ENCODE results near the gene TMC6. TPM values are rescaled to one million over a fixed set of nuclear protein-coding genes. Genes with fewer than 3 reads are reported as not detected.

TMC6 gene
- total RNA-seq, 1 donor from 2014 or later, result 64.8 TPM

- Histone ChIP-seq H3K4me3 (peak overlapping the region; percentile 80 to 88), H3K4me1 (peaks cover 49% of the 10 kb centered on the region), H3K27me3 (no peaks in the 10 kb centered on the region), H3K9me3 (no peaks in the 10 kb centered on the region), H3K27ac (peak overlapping the region; percentile 88), H3K36me3 (no peaks in the 10 kb centered on the region)
- no peak for DNase-seq (ENCODE audit: extremely low spot score in 2 of 2)
- TF ChIP-seq CTCF (IDR thresholded peaks at IDR 0.05), result no peak
- no peak for TF ChIP-seq POLR2A (IDR thresholded peaks at IDR 0.05)
- TF ChIP-seq POLR2AphosphoS5 (IDR thresholded peaks at IDR 0.05; ENCODE audit: insufficient read depth in 1 of 2, low read depth in 1 of 2), result no peak
- intact Hi-C loops (cut with DNase I), result no loop called here
Measured at GRCh38 chr17:78168903-78169793, 40.6 kb upstream of the TMC6 start.

DNA sequence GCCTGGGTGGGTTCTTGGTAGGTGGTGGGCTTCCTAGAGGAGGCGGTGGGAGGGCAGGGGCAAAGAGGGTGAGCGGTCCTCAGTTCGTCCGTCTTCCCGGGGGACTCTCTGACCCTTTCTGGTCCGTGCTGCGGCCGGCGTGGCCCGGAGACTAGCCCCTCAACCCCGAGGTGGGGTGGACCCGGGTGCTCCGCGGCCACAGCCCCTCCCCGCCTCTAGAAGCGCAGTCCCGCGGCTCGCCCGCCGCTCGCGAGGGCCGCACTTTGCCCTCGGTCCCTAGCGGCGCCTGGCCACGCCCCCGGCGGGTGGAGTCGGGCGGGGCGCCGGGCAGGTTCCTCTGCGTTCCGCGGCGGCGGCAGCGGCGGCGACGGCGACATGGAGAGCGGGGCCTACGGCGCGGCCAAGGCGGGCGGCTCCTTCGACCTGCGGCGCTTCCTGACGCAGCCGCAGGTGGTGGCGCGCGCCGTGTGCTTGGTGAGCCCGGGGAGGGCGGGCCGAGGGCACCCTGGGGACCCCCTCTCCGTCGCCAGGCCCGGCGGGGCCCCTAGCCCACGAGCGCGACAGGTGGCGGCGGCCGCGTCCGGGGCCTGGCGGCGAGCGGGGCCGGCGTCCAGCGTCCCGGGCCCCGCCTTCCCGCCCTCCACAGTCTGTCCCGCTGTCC is 39.8 kb upstream of the TMC6 start, which contains the start of gene SYNGR2:
Gene SYNGR2, plus strand, starts transcription at position 340 of the 661 bp plus-strand sequence. Its CDS starts 36 bp downstream, at position 376.
- Histone ChIP-seq H3K27ac (peak within 1 kb of the TSS; percentile 88), H3K4me1 (peaks cover 42% of the 10 kb centered on the region), H3K4me3 (peak within 1 kb of the TSS; percentile 80 to 88), H3K9me3 (no peaks in the 10 kb centered on the region), H3K27me3 (no peaks in the 10 kb centered on the region), H3K36me3 (no peaks in the 10 kb centered on the region)
- no peak for DNase-seq (ENCODE audit: extremely low spot score in 2 of 2)
- TF ChIP-seq POLR2A (IDR thresholded peaks at IDR 0.05), result peak in 1 of 2 donors; percentile 73
- no peak for TF ChIP-seq POLR2AphosphoS5 (IDR thresholded peaks at IDR 0.05; ENCODE audit: insufficient read depth in 1 of 2, low read depth in 1 of 2)
- TF ChIP-seq CTCF (IDR thresholded peaks at IDR 0.05), result no peak
- intact Hi-C loops (cut with DNase I), result no loop called here

GRCh38 chr17:78166416-78166815 is 37.9 kb upstream of the TMC6 start:
- no peak for DNase-seq (ENCODE audit: extremely low spot score in 2 of 2)
- intact Hi-C loops (cut with DNase I), result no loop called here
- TF ChIP-seq POLR2AphosphoS5 (IDR thresholded peaks at IDR 0.05; ENCODE audit: insufficient read depth in 1 of 2, low read depth in 1 of 2), result no peak
- no peak for TF ChIP-seq POLR2A (IDR thresholded peaks at IDR 0.05)
- no peak for TF ChIP-seq CTCF (IDR thresholded peaks at IDR 0.05)
- Histone ChIP-seq H3K27ac (no peak overlapping the region), H3K36me3 (no peaks in the 10 kb centered on the region), H3K27me3 (no peaks in the 10 kb centered on the region), H3K4me1 (peaks cover 22% of the 10 kb centered on the region), H3K4me3 (no peak overlapping the region), H3K9me3 (no peaks in the 10 kb centered on the region)

GRCh38 chr17:78164748-78165607 is 36.4 kb upstream of the TMC6 start:
- Histone ChIP-seq H3K4me1 (peaks cover 18% of the 10 kb centered on the region), H3K27ac (no peak overlapping the region), H3K9me3 (no peaks in the 10 kb centered on the region), H3K4me3 (no peak overlapping the region), H3K36me3 (no peaks in the 10 kb centered on the region), H3K27me3 (no peaks in the 10 kb centered on the region)
- DNase-seq (ENCODE audit: extremely low spot score in 2 of 2), result no peak
- intact Hi-C loops (cut with DNase I), result no loop called here
- no peak for TF ChIP-seq CTCF (IDR thresholded peaks at IDR 0.05)
- no peak for TF ChIP-seq POLR2A (IDR thresholded peaks at IDR 0.05)
- TF ChIP-seq POLR2AphosphoS5 (IDR thresholded peaks at IDR 0.05; ENCODE audit: insufficient read depth in 1 of 2, low read depth in 1 of 2), result no peak

Data from vagina (tissue), 2 donors.